ENCODE measurements around the gene NRXN2.

GRCh38 chr11:64582885-64583284, 140.1 kb downstream of the NRXN2 start:
- TF ChIP-seq, protein P1, sequence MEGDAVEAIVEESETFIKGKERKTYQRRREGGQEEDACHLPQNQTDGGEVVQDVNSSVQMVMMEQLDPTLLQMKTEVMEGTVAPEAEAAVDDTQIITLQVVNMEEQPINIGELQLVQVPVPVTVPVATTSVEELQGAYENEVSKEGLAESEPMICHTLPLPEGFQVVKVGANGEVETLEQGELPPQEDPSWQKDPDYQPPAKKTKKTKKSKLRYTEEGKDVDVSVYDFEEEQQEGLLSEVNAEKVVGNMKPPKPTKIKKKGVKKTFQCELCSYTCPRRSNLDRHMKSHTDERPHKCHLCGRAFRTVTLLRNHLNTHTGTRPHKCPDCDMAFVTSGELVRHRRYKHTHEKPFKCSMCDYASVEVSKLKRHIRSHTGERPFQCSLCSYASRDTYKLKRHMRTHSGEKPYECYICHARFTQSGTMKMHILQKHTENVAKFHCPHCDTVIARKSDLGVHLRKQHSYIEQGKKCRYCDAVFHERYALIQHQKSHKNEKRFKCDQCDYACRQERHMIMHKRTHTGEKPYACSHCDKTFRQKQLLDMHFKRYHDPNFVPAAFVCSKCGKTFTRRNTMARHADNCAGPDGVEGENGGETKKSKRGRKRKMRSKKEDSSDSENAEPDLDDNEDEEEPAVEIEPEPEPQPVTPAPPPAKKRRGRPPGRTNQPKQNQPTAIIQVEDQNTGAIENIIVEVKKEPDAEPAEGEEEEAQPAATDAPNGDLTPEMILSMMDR (IDR thresholded peaks at IDR 0.05; ENCODE audit: low read depth, low read length): no peak
- no peak for TF ChIP-seq POLR2A (IDR thresholded peaks at IDR 0.05; ENCODE audit: extremely low read depth, insufficient read length)
- TF ChIP-seq, protein P2, sequence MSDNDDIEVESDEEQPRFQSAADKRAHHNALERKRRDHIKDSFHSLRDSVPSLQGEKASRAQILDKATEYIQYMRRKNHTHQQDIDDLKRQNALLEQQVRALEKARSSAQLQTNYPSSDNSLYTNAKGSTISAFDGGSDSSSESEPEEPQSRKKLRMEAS (IDR thresholded peaks at IDR 0.05; ENCODE audit: low read depth, low read length): no peak
- TF ChIP-seq MYC (IDR thresholded peaks at IDR 0.05; ENCODE audit: low read depth, low read length): no peak
